ENCODE data around the gene CDKN2D.

DNA sequence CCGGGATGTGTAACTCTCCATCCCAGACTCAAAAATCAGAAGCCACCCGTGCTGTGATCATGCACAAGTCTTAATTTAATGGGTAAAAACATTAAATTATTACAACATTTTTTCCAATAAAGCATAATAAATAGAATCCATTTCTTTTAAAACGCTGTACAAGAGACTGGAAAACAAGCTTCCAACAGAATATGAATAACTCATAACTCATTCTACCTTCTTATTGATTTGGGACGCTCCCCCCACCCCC lies 2.4 kb downstream of the CDKN2D start:
- TF ChIP-seq POLR2A (IDR thresholded peaks at IDR 0.05; ENCODE audit: low read length) (no peak), GATA1 (IDR thresholded peaks at IDR 0.05; ENCODE audit: low read depth, low read length) (no peak)
